DND-41 (cell line): Measurements from ENCODE around the gene PRXL2B.

Experiments
- CTCF ChIP-seq: IDR thresholded peaks from 2 replicates; pipeline ENCODE4 v1.5.1; 2012; ENCODE audit warnings: borderline replicate concordance, low read length, moderate library complexity, mild to moderate bottlenecking; ENCODE audit not compliant: poor library complexity, severe bottlenecking; ENCODE audit errors: extremely low read depth
- EZH2 ChIP-seq: IDR thresholded peaks from 3 replicates; pipeline ENCODE4 v1.6.1; 2012; ENCODE audit warnings: borderline replicate concordance, low read depth, mild to moderate bottlenecking, moderate library complexity, low read length, inconsistent platforms; ENCODE audit not compliant: severe bottlenecking

GRCh38 chr1:2628933-2629626, 42.5 kb downstream of the PRXL2B start:
- TF ChIP-seq CTCF, result no peak
- no peak for TF ChIP-seq EZH2
